ENCODE results near the gene INTS1.

INTS1 gene

DNA sequence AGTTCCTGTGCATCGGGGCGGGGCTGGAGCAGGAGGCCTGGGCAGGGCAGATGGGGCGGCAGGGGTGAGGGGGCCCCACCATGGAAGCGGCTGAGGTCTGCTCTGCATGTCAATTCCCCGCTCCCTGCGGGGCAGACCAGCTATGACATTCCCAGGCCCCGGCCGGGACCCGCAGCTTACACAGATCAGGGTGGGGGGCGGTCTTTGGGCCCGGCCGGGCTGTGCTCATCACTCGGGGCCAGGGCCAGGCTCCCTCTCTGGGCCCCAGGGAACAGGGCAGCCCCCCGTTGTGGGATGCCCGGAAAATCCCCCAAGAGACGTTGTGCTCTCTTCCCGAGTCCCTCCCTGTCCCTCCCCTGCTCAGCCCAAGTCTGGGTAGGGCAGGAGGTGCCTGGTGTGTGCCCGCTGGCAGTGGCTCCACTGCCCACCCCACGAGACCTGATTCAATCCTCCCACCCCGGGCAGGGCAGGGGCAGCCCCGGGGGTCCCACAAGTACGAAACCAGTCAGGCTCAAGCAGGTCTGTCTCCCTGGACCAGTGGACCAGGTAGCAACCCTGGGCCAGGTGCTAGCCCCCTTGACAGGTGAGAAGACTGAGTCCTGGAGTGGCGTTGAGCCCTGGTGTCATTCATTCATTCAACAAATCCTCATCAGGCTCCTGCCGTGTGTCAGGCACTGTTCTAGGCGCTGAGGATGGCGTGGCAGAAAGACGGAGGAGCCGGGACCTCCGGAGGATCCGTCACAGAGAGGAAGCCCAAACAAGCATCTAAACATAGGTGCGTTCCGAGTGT is 73.9 kb downstream of the INTS1 start:
- no peak for DNase-seq

- no peak for DNase-seq
Observed at GRCh38 chr7:1428941-1429501, 75.2 kb downstream of the INTS1 start.

DNA sequence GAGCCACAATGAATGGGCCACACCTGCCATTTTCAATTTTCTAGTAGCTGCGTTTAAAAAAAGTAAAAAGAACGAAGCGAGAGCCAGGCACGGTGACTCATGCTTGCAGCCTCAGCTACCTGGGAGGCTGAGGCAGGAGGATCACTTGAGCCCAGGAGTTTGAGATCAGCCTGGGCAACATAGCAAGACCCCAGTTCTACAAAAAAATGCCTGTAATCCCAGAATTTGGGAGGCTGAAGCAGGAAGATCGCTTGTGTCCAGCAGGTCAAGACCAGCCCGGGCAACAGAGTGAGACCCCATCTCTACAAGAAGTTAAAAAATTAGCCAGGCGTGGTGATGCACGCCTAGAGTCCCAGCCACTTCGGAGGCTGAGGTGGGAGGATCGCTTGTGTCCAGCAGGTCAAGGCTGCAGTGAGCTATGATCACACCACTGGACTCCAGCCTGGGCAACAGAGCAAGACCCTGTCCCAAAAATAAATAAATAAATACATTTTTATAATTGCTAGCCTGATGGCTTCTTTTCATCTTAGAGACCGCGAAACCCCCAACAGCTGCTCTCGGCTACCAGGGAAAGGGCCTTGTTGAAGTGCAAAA is 77.0 kb downstream of the INTS1 start:
- no peak for DNase-seq

GRCh38 chr7:1426474-1426873 is 77.7 kb downstream of the INTS1 start:
- DNase-seq, result no peak

DNA sequence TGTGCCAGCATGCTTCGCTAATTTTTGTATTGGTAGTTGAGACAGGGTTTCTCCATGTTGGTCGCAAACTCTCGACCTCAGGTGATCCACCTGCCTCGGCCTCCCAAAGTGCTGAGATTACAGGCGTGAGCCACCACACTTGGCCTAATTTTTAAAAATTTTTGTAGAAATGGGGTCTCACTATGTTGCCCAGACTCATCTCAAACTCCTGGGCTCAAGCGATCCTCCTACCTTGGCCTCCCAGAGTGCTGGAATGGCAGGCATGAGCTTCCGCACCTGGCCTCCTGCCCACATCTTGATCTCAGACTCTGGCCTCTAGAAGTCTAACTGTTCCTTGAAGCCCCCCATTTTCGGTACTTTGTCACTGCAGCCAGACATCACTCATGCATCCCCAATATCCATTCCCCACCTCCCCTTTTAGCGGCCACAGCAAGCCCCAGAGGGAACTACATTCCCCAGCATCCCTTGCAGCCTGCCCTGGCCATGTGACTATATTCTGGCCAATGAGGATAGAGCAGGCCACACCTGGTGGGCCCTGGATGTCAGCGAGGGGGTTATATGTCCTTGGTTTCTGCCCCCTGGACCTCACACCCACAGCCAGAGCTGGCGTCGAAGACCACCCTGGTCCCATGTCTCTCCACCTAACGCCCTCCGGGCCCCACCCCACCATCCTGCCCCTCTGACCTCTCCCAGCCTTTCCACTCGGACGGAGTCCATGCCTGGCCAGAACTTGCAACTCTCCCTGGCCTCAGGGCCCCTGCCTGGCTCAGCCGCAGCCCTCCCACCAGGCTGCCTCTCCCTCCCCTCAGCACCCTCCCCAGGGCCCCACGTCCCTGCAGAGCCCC is 78.7 kb downstream of the INTS1 start:
- no peak for DNase-seq

GRCh38 chr7:1424041-1424440 is 80.1 kb downstream of the INTS1 start:
- DNase-seq, result no peak

DNA sequence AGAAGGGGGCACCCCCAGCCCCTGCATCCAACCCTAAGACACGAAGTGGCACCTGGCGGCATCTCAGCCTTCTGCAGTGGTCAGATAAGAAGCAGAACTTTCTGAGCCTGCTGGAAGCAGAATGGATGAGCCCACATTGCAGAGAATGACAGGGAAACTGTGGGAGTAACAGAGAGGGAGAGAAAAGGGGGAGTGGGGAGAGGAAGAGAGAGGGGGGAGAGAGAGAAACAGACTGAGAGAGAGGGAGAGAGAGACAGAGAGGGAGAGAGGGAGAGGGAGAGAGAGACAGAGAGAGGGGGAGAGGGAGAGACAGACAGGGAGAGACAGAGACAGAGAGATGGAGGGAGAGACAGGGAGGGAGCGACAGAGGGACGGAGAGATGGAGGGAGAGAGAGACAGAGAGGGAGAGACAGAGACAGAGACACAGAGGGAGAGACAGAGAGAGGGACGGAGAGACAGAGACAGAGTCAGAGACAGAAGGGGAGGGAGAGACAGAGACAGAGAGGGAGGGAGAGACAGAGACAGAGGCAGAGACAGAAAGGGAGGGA is 80.9 kb downstream of the INTS1 start:
- DNase-seq, result no peak

GRCh38 chr7:1422512-1423263 is 81.5 kb downstream of the INTS1 start:
- no peak for DNase-seq

- no peak for DNase-seq
Observed at GRCh38 chr7:1421946-1422345, 82.2 kb downstream of the INTS1 start.

DNA sequence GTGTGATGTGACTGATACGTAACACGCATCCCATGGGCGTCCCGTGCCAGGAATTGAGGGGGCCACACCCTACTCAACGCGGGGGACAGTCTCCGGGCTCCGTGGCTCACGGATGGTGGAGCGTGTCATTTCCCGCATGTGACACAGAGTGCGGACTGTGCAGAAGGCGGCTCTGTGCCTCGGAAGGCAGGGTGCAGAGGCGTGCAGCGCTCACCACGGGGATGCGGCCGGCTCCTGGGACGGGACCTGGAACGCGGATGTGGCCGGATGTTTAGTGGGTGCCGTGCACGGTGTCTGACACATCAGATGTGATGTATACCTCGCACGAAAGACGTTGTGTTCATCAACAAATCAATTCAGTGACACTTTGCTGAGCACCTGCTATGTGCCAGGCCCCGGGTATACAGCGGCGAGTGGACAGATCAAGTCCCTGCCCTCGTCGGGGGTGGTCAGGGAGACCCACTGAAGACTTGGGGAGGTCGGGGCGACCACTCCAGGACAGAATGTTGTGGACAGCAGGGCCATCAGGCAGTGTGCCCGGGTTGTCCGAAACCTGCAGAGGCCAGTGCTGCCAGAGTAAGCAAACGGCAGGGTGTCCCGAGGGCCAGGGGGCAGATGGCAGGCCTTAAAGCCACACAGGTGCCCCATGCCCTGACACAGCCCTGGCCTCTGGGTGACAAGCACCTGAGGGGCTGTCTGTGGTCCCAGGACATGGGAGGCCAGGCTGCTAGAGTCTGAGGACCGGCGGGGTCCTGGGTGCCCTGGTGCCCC is 83.0 kb downstream of the INTS1 start:
- DNase-seq, result no peak

Measured in MV-4-11 (cell line).